GM12878 (cell line): ENCODE results near the gene PROM1. TPM values are rescaled to one million over a fixed set of nuclear protein-coding genes. Genes with fewer than 3 reads are reported as not detected.

Experiments
- ATAC-seq: fragments of 200-7000 bp; cut with Tn5 transposase; 3 replicates; pipeline ENCODE4 v1.9.1; 2020; ENCODE audit warnings: mild to moderate bottlenecking, moderate library complexity
- BruUV-seq: library from RNA; stranded (reverse); fragments of 400-500 nt; replicated peaks from 2 replicates; lab custom pipeline; 2021; lab: Mats Ljungman, UMichigan
- CTCF ChIA-PET: fragments of 300-600 bp; sonication (Branson Sonifier 250); formaldehyde crosslinking; extraction: SDS; loops from one replicate; lab custom pipeline; 2021; ENCODE audit warnings: inconsistent platforms; lab: Yijun Ruan, JAX
- POLR2A ChIA-PET: fragments of 350-600 bp; formaldehyde crosslinking; extraction: SDS; loops from one replicate; lab custom pipeline; 2021; ENCODE audit warnings: inconsistent platforms; lab: Charles Lee
- RAD21 ChIA-PET: fragments of 300-600 bp; sonication (Branson Sonifier 250); formaldehyde crosslinking; loops from one replicate; lab custom pipeline; 2023; ENCODE audit warnings: antibody characterized with exemption; ENCODE audit not compliant: unreplicated experiment; lab: Charles Lee
- SMC1A ChIA-PET: fragments of 300-600 bp; sonication (Branson Sonifier 250); formaldehyde crosslinking; loops from one replicate; lab custom pipeline; 2023; ENCODE audit not compliant: unreplicated experiment, uncharacterized antibody; lab: Charles Lee
- DNase-seq: peaks from one replicate; pipeline ENCODE4 v3.0.0-alpha.2; 2011; ENCODE audit warnings: low read depth, low spot score
- FAIRE-seq: peaks from 3 replicates; lab custom pipeline; 2011; peaks lifted over from hg19 to GRCh38; lab: Jason Lieb, UNC
- H2AFZ ChIP-seq: 2 replicates; pipeline ENCODE4 v1.6.0; 2011; ENCODE audit warnings: low read depth, low read length, control low read depth; ENCODE audit not compliant: control insufficient read depth
- H3K27ac ChIP-seq: 2 replicates; pipeline ENCODE4 v1.5.1; 2011; ENCODE audit warnings: control low read depth; ENCODE audit not compliant: control insufficient read depth, insufficient read depth
- H3K27me3 ChIP-seq, 2 experiments: replicated peaks in 1 of 2; 2 replicates each; pipeline versions ENCODE4 v1.6.0 to v1.6.1; 2011; ENCODE audit warnings: low read length in 1 of 2; ENCODE audit not compliant: control insufficient read depth in 2 of 2, insufficient read depth in 2 of 2
- H3K36me3 ChIP-seq, 2 experiments: 2 replicates each; pipeline ENCODE4 v1.5.1; 2011; ENCODE audit warnings: low read length in 1 of 2; ENCODE audit not compliant: control insufficient read depth in 2 of 2, insufficient read depth in 2 of 2
- H3K4me1 ChIP-seq: 2 replicates; pipeline ENCODE4 v1.6.1; 2011; ENCODE audit warnings: mild to moderate bottlenecking, low read length, moderate library complexity, mixed read lengths; ENCODE audit not compliant: control insufficient read depth, insufficient read depth
- H3K4me2 ChIP-seq: 2 replicates; pipeline ENCODE4 v1.6.0; 2011; ENCODE audit warnings: control low read depth; ENCODE audit not compliant: control insufficient read depth, insufficient read depth
- H3K4me3 ChIP-seq: fragments of 200-600 bp; sonication (generic); 2 replicates; pipeline ENCODE4 v1.5.1; 2016
- H3K79me2 ChIP-seq: 2 replicates; pipeline ENCODE4 v1.6.0; 2011; ENCODE audit warnings: low read length; ENCODE audit not compliant: control insufficient read depth, insufficient read depth
- H3K9ac ChIP-seq: 2 replicates; pipeline ENCODE4 v1.8.0; 2011; ENCODE audit warnings: low read length, control low read depth, mixed read lengths; ENCODE audit not compliant: control insufficient read depth, insufficient read depth
- H3K9me3 ChIP-seq: replicated peaks from 3 replicates; pipeline ENCODE4 v1.5.1; 2011; ENCODE audit warnings: mild to moderate bottlenecking, low read length; ENCODE audit not compliant: control insufficient read depth, insufficient read depth
- H4K20me1 ChIP-seq: 2 replicates; pipeline ENCODE4 v1.6.0; 2011; ENCODE audit not compliant: control insufficient read depth, insufficient read depth
- ATF7 ChIP-seq: fragments of 450-650 bp; IDR thresholded peaks from 2 replicates; pipeline ENCODE4 v1.6.1; 2016; ENCODE audit warnings: low read depth, mild to moderate bottlenecking
- E2F8 ChIP-seq: fragments of 450-650 bp; IDR thresholded peaks from 2 replicates; pipeline ENCODE4 v1.6.1; 2018; ENCODE audit warnings: mild to moderate bottlenecking, low read depth, moderate library complexity; ENCODE audit not compliant: partially characterized antibody
- RBBP5 ChIP-seq: fragments of 200-600 bp; sonication (generic); conservative IDR thresholded peaks from 2 replicates; pipeline ENCODE4 v1.6.1; 2016
- RUNX3 ChIP-seq: IDR thresholded peaks from 2 replicates; pipeline ENCODE4 v1.6.1; 2012; ENCODE audit warnings: low read length, inconsistent platforms
- SMAD1 ChIP-seq: fragments of 450-650 bp; IDR thresholded peaks from 2 replicates; pipeline ENCODE4 v1.6.1; 2018; ENCODE audit warnings: mild to moderate bottlenecking, low read depth; ENCODE audit not compliant: partially characterized antibody
- TCF12 ChIP-seq: IDR thresholded peaks from 2 replicates; pipeline ENCODE4 v1.6.1; 2011; ENCODE audit warnings: low read depth, mild to moderate bottlenecking, low read length
- WGBS: methylation state at CpG from one replicate; pipeline ENCODE4 v1.1.6; 2016; ENCODE audit warnings: low lambda C conversion rate; ENCODE audit not compliant: insufficient replicate concordance, insufficient coverage; ENCODE audit errors: missing lambda C conversion rate; 5-methylcytosine and 5-hydroxymethylcytosine counted together
- in situ Hi-C: fragments of 300-500 bp; cut with MboI; formaldehyde crosslinking; loops from 9 replicates; pipeline ENCODE4 v1.14.3; 2018; ENCODE audit warnings: mixed read lengths
- intact Hi-C: fragments of 100-400 bp; cut with micrococcal nuclease; formaldehyde crosslinking; loops from one replicate; pipeline ENCODE4 v1.14.2; 2022; ENCODE audit not compliant: unreplicated experiment
- polyA plus RNA-seq, 11 experiments: library from polyadenylated mRNA; depleted of rRNA in 4 of 11; unstranded in 6 of 11; stranded (reverse) in 5 of 11; fragments of >200 nt; fragmentation: Nextera tagmentation in 4 of 11; fragmentation: Illumina TruSeq in 1 of 11; extraction: Ambion mirVana in 4 of 11; extraction: Trizol in 1 of 11; gene quantifications; 1 replicate in 1 of 11; 2 replicates in 10 of 11; pipeline versions ENCODE4 v1.2.1 to v1.2.3, GENCODE V29; 2011 to 2016; ENCODE audit warnings: inconsistent platforms in 2 of 11, missing spikeins in 2 of 11, low read depth in 1 of 11
- total RNA-seq, 4 experiments: library from RNA; depleted of rRNA in 3 of 4; stranded (reverse); fragments of >200 nt in 3 of 4; fragmentation: Illumina TruSeq in 1 of 4; extraction: Trizol in 1 of 4; gene quantifications; 2 replicates each; pipeline versions ENCODE4 v1.2.1 to v1.2.3, GENCODE V29; 2013 to 2021
- TF ChIP-seq, protein P1 (sequence below): IDR thresholded peaks from 2 replicates; pipeline ENCODE4 v1.6.1; 2011; ENCODE audit warnings: borderline replicate concordance, low read depth, mild to moderate bottlenecking, moderate library complexity, low read length; ENCODE audit not compliant: insufficient read depth, poor library complexity, severe bottlenecking

The PROM1 gene
- total and polyA plus RNA-seq, 10 of the 15 experiments (the other 5 are each of a cell fraction or from before 2014, with no cell fraction given): 0.08 to 0.31 (median 0.18) TPM; not detected in 7

DNA sequence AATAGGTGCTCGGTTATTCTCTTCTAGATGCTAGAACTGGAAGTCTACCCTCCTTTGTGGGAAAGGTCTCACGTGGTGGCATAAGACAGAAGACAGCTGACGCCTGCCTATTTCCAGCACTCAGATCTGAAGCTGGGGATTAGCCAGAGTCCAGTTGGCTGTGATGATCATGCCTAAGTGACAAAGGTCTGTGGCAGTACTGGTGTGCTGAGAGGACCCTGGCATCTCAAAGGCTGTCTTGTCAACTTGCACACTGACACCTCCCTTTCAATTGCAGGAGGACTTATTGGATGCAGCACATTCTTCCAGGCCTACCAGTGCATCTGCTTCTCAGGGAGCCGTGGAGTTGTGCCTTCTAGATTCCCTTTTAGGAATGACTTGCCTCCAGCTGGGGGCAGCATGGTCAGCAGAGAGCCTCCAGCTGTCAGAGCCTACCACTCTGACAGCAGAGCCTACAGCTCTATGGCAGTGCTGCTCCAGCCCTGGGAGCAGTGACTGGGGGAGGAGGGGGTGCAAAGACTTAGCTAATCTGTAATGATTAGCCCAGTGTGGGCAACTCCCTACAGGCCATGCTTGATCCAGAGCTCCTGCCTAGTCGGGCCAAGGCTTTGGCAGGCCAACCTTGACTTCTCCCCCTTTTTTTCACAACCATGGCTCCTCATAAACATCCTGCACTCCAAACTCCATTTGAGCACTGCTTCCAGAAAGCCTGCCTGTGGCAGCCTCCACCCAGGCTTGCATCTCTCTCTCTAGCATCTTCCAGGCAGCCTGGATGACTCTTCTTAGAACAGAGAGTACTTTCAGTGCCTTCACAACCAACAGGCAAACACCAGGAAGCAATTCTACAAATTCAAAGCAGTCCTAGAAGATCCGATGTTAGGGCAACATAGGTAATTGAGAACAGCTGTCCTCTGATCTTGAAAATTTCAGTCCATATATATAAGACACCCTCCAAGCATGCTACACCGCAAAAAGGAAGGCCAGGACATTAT is 107.1 kb downstream of the PROM1 start (continued):
- no peak for TF ChIP-seq RUNX3
- no peak for TF ChIP-seq RBBP5

- no peak overlapping the region for H3K9ac ChIP-seq
- intact Hi-C loops: no loop called here
- no peaks in the 10 kb centered on the region for H4K20me1 ChIP-seq
- ChIA-PET CTCF (interaction anchor here (1.4 kb wide), 1 partner anchor 88 kb away, joined by 3 read pairs; no protein-coding TSS in a partner anchor), RAD21 (no interaction called here), SMC1A (no interaction called here), POLR2A (no interaction called here)
- H3K79me2 ChIP-seq: no peaks in the 10 kb centered on the region
- WGBS: 32% methylated on average over 9 of the region's 9 CpGs
- no peaks in the 10 kb centered on the region for H3K4me1 ChIP-seq
- H3K36me3 ChIP-seq: no peaks in the 10 kb centered on the region
- H3K4me3 ChIP-seq: no peak overlapping the region
- ATAC-seq (no peak; the same call in 2 of the 3 replicates), FAIRE-seq (no peak), DNase-seq (no peak)
- TF ChIP-seq SMAD1 (no peak), ATF7 (no peak), TCF12 (no peak), E2F8 (no peak)
- TF ChIP-seq, protein P1, sequence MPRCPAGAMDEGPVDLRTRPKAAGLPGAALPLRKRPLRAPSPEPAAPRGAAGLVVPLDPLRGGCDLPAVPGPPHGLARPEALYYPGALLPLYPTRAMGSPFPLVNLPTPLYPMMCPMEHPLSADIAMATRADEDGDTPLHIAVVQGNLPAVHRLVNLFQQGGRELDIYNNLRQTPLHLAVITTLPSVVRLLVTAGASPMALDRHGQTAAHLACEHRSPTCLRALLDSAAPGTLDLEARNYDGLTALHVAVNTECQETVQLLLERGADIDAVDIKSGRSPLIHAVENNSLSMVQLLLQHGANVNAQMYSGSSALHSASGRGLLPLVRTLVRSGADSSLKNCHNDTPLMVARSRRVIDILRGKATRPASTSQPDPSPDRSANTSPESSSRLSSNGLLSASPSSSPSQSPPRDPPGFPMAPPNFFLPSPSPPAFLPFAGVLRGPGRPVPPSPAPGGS: no peak
- H2AFZ ChIP-seq: no peak overlapping the region
- no peaks in the 10 kb centered on the region for H3K9me3 ChIP-seq
- no peak overlapping the region for H3K4me2 ChIP-seq
- no peak overlapping the region for H3K27ac ChIP-seq
- no peaks in the 10 kb centered on the region; a peak in 2 of 4 replicates for H3K27me3 ChIP-seq
- no TSS peak for BruUV-seq
- in situ Hi-C loops: loop anchor here (25.0 kb wide), 1 partner anchor 734 kb away; no protein-coding TSS in a partner anchor
These were observed 112.6 kb downstream of the PROM1 start for GRCh38 chr4:15971068-15971801.
